BLaER1 treated with 17β-estradiol and CSF1 and Interleukin-3, amounts not matched to agents 10 nM and 100 nM (cell line): ENCODE measurements around the gene GATAD2A.

Source experiments
- H3K27ac ChIP-seq, 11 experiments: shearing (Covaris generic); formaldehyde crosslinking; 2 replicates each; pipeline ENCODE4 v1.8.1; 2022
- H3K27me3 ChIP-seq, 11 experiments: shearing (Covaris generic); formaldehyde crosslinking; 2 replicates each; pipeline ENCODE4 v1.8.1; 2022
- H3K36me3 ChIP-seq, 11 experiments: shearing (Covaris generic); formaldehyde crosslinking; 2 replicates each; pipeline ENCODE4 v1.8.1; 2022
- H3K4me1 ChIP-seq, 10 experiments: shearing (Covaris generic); formaldehyde crosslinking; 2 replicates each; pipeline ENCODE4 v1.8.1; 2022
- H3K4me2 ChIP-seq, 11 experiments: shearing (Covaris generic); formaldehyde crosslinking; 2 replicates each; pipeline ENCODE4 v1.8.1; 2022
- H3K4me3 ChIP-seq, 10 experiments: shearing (Covaris generic); formaldehyde crosslinking; 2 replicates each; pipeline ENCODE4 v1.8.1; 2022
- H3K9ac ChIP-seq, 11 experiments: shearing (Covaris generic); formaldehyde crosslinking; 2 replicates each; pipeline ENCODE4 v1.8.1; 2022
- H3K9me3 ChIP-seq, 11 experiments: shearing (Covaris generic); formaldehyde crosslinking; replicated peaks in 1 of 11; 2 replicates each; pipeline ENCODE4 v1.8.1; 2022
- H4K20me1 ChIP-seq, 11 experiments: shearing (Covaris generic); formaldehyde crosslinking; 2 replicates each; pipeline ENCODE4 v1.8.1; 2022
- Cebpa-rat ChIP-seq, 11 experiments: shearing (Covaris generic); IDR thresholded peaks; 2 replicates each; pipeline ENCODE4 v1.8.1; 2022

The GATAD2A gene

GRCh38 chr19:19480688-19481087 lies 75.2 kb downstream of the GATAD2A start:
- peaks cover 57 to 83% (median 72%) of the 10 kb centered on the region in 10 experiments for H3K4me1 ChIP-seq
- peaks cover 63 to 89% (median 82%) of the 10 kb centered on the region in 11 experiments for H3K36me3 ChIP-seq
- no peak overlapping the region for H3K27ac ChIP-seq
- peak overlapping the region in 7 of 11 experiments; percentile 17 to 59 (median 38); a peak in 12 of 22 replicates for H3K4me2 ChIP-seq
- H3K9me3 ChIP-seq: no peaks in the 10 kb centered on the region
- no peaks in the 10 kb centered on the region for H3K27me3 ChIP-seq
- no peak for TF ChIP-seq Cebpa-rat (IDR thresholded peaks at IDR 0.05)
- peaks cover 88 to 100% (median 100%) of the 10 kb centered on the region in 11 experiments; a peak in 21 of 22 replicates for H4K20me1 ChIP-seq
- no peak overlapping the region for H3K4me3 ChIP-seq
- H3K9ac ChIP-seq: no peak overlapping the region

- no peak for TF ChIP-seq Cebpa-rat (IDR thresholded peaks at IDR 0.05)
- Histone ChIP-seq H3K27me3 (no peaks in the 10 kb centered on the region), H3K4me1 (peaks cover 65 to 100% (median 87%) of the 10 kb centered on the region in 10 experiments), H3K9me3 (no peaks in the 10 kb centered on the region), H3K36me3 (peaks cover 57 to 80% (median 72%) of the 10 kb centered on the region in 11 experiments), H4K20me1 (peaks cover 82 to 100% (median 99%) of the 10 kb centered on the region in 11 experiments; a peak in 21 of 22 replicates), H3K4me3 (no peak overlapping the region), H3K4me2 (peak overlapping the region in 8 of 11 experiments; percentile 4 to 93 (median 14); a peak in 10 of 22 replicates), H3K9ac (0 out of 22 replicates have a peak overlapping the region, but pooled peaks of 2 of the 11 experiments have one; percentile 17 to 29), H3K27ac (peak overlapping the region in 1 of 11 experiments; percentile 2; a peak in 1 of 22 replicates)
Measured at GRCh38 chr19:19482809-19483596, 77.5 kb downstream of the GATAD2A start.

- peaks cover 89 to 100% (median 96%) of the 10 kb centered on the region in 10 experiments for H3K4me1 ChIP-seq
- peaks cover 36 to 63% (median 52%) of the 10 kb centered on the region in 11 experiments; a peak in 21 of 22 replicates for H3K36me3 ChIP-seq
- no peak for TF ChIP-seq Cebpa-rat (IDR thresholded peaks at IDR 0.05)
- peak overlapping the region in 5 of 10 experiments; percentile 1 to 43 (median 4); a peak in 5 of 20 replicates for H3K4me3 ChIP-seq
- H3K27ac ChIP-seq: peak overlapping the region in 10 of 11 experiments; percentile 36 to 72 (median 48); a peak in 19 of 22 replicates
- H3K9me3 ChIP-seq: no peaks in the 10 kb centered on the region
- peak overlapping the region; percentile 67 to 97 (median 87) for H3K4me2 ChIP-seq
- H3K27me3 ChIP-seq: no peaks in the 10 kb centered on the region
- peaks cover 72 to 100% (median 93%) of the 10 kb centered on the region in 11 experiments; a peak in 21 of 22 replicates for H4K20me1 ChIP-seq
- H3K9ac ChIP-seq: peak overlapping the region in 10 of 11 experiments; percentile 33 to 62 (median 53); a peak in 18 of 22 replicates
Measured at GRCh38 chr19:19485161-19485997, 79.9 kb downstream of the GATAD2A start.

- Histone ChIP-seq H3K9me3 (no peaks in the 10 kb centered on the region), H3K27ac (peak overlapping the region in 10 of 11 experiments; percentile 8 to 72 (median 48); a peak in 18 of 22 replicates), H3K36me3 (peaks cover 32 to 62% (median 51%) of the 10 kb centered on the region in 11 experiments), H3K4me2 (peak overlapping the region; percentile 67 to 97 (median 87)), H3K4me1 (peaks cover 85 to 96% (median 93%) of the 10 kb centered on the region in 10 experiments), H3K9ac (peak overlapping the region in 10 of 11 experiments; percentile 19 to 62 (median 54); a peak in 14 of 22 replicates), H3K27me3 (no peaks in the 10 kb centered on the region), H3K4me3 (0 out of 20 replicates have a peak overlapping the region, but pooled peaks of 1 of the 10 experiments have one; percentile 4), H4K20me1 (peaks cover 71 to 100% (median 93%) of the 10 kb centered on the region in 11 experiments; a peak in 21 of 22 replicates)
- no peak for TF ChIP-seq Cebpa-rat (IDR thresholded peaks at IDR 0.05)
Measured at GRCh38 chr19:19485998-19486290, 80.5 kb downstream of the GATAD2A start.

DNA sequence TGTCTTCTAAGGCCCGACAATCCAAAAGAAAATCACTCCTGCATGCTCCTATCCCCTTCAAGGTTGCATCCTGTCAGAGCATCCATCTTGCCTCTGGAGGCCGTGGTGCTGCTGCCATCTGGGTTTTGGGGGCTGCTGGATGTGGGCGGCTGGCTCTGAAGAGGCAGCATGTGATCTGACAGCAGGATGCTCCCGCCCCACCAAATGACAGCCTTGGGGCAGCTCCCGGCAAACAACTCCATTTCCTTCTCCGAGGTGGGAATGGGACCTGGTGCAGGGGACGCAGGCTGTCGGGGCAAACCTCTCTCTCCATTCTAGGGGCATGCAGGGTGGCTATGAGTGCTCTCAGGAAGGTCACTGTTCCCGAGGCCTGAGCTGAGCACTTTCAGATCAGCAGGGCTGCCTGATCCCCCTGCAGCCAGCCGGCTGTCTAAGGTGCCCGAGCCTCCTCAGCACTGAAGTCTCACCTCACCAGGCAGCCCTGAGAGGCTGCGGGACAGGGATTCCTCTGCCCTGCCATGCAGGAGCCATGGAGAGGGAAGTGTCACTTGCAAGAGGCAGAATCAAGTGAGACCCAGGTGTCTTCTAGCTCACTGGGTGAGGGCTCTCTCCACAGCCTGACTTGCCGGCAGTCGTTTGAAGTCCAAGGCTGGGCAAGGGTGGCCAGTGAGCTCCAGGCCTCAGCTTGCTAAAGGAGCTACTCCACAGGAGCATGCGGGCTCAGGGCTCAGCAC lies 81.0 kb downstream of the GATAD2A start:
- TF ChIP-seq Cebpa-rat (IDR thresholded peaks at IDR 0.05): no peak
- Histone ChIP-seq H3K4me2 (peak overlapping the region; percentile 67 to 97 (median 87)), H3K27me3 (no peaks in the 10 kb centered on the region), H3K9ac (peak overlapping the region in 10 of 11 experiments; percentile 19 to 62 (median 54); a peak in 17 of 22 replicates), H4K20me1 (peaks cover 71 to 100% (median 93%) of the 10 kb centered on the region in 11 experiments; a peak in 21 of 22 replicates), H3K4me1 (peaks cover 79 to 93% (median 88%) of the 10 kb centered on the region in 10 experiments), H3K4me3 (no peak overlapping the region), H3K9me3 (no peaks in the 10 kb centered on the region), H3K36me3 (peaks cover 32 to 62% (median 51%) of the 10 kb centered on the region in 11 experiments), H3K27ac (peak overlapping the region in 9 of 11 experiments; percentile 19 to 72 (median 48); a peak in 16 of 22 replicates)

DNA sequence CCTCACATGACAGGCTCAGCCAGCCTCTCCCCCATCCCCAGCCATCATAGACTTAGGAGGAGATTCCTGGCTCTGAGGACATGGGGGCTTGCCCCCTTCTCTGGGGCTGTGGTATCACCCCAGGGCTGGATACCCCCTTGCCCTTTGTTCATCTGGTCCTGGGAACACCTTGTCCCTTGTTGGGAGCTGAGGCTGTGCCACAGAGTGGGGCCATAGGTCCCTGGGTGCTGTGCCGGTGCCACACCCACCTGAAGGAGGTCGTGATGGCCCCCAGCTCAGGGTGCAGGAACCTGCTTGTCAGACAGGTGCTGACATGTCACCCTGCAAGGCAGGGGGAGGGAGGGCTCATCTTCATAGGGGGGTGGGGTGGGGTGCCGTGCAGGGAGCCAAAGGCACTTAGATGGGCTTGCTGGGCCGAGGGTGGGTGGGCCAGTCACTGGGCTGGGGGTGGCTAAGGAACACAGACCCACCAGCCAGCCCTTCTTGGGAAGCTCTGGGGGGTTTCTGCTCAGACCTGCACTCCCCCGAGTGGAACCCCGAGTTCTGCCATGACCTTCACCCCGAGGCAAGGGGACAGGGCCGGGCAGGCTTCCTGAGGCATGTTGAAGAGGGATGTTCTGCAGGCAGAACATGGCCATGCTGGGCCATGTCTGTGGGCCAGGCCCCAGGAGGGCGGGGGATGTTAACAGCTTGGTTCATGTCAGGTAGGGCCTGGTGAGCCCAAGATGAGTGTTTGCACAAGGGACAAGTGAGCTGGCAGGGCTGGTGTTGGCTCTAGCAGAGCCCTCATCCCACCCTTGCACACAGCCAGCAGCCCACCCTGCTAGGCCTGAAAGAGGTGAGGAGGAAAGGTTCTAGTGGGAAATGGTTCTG lies 81.8 kb downstream of the GATAD2A start:
- peak overlapping the region; percentile 68 to 97 (median 87) for H3K4me2 ChIP-seq
- H4K20me1 ChIP-seq: peaks cover 71 to 100% (median 93%) of the 10 kb centered on the region in 11 experiments; a peak in 21 of 22 replicates
- peak overlapping the region in 10 of 11 experiments; percentile 8 to 89 (median 79); a peak in 17 of 22 replicates for H3K27ac ChIP-seq
- no peak for TF ChIP-seq Cebpa-rat (IDR thresholded peaks at IDR 0.05)
- H3K36me3 ChIP-seq: peaks cover 36 to 62% (median 51%) of the 10 kb centered on the region in 11 experiments
- no peaks in the 10 kb centered on the region for H3K9me3 ChIP-seq
- H3K4me3 ChIP-seq: no peak overlapping the region
- peak overlapping the region; percentile 27 to 75 (median 67); a peak in 17 of 22 replicates for H3K9ac ChIP-seq
- H3K27me3 ChIP-seq: no peaks in the 10 kb centered on the region
- peaks cover 71 to 88% (median 81%) of the 10 kb centered on the region in 10 experiments for H3K4me1 ChIP-seq
